WTC11 (cell line): ENCODE data around the gene CASQ2.

Source experiments
- ESRRA ChIP-seq: sonication (generic); formaldehyde crosslinking; IDR thresholded peaks from 2 replicates; pipeline ENCODE4 v1.8.1; 2022; ENCODE audit warnings: mild to moderate bottlenecking, missing genetic modification reagents, borderline replicate concordance
- TF ChIP-seq, protein P1 (sequence below): sonication (generic); formaldehyde crosslinking; IDR thresholded peaks from 2 replicates; pipeline ENCODE4 v1.8.1; 2022; ENCODE audit warnings: low read depth, missing genetic modification reagents, borderline replicate concordance

DNA sequence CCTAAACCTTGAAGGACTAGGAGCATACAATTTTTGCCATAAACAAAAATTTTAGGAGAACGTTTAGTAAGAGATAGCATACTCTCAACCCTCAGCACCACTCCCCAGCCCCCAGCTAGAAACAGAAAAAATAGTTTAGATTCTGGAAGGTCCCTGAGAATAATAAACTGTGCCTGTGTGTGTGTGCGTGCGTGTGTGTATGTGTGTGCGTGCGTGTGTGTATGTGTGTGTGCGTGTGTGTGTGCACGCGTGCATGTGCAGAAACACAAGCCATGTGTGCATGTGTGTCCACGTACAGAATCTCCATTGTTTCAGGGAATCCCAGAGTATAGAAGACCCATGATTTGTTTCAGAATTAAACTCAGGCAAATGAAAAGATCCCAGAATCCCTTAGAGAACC lies 62.6 kb downstream of the CASQ2 start:
- TF ChIP-seq ESRRA (CRISPR knock-in tag): no peak
- TF ChIP-seq, protein P1, sequence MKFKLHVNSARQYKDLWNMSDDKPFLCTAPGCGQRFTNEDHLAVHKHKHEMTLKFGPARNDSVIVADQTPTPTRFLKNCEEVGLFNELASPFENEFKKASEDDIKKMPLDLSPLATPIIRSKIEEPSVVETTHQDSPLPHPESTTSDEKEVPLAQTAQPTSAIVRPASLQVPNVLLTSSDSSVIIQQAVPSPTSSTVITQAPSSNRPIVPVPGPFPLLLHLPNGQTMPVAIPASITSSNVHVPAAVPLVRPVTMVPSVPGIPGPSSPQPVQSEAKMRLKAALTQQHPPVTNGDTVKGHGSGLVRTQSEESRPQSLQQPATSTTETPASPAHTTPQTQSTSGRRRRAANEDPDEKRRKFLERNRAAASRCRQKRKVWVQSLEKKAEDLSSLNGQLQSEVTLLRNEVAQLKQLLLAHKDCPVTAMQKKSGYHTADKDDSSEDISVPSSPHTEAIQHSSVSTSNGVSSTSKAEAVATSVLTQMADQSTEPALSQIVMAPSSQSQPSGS (CRISPR knock-in tag): no peak
